Germinal center (tissue), 1 donor: ENCODE results near the gene NUAK2.
"Not testable (repeated sequence)": the region's sequence is repeated elsewhere in the genome, so short reads cannot be mapped to it uniquely, and the experiment has no call there.

Source experiments
- DNase-seq: peaks from one replicate; pipeline ENCODE4 v3.0.0; 2012; ENCODE audit warnings: mixed read lengths, low spot score

Gene NUAK2

DNA sequence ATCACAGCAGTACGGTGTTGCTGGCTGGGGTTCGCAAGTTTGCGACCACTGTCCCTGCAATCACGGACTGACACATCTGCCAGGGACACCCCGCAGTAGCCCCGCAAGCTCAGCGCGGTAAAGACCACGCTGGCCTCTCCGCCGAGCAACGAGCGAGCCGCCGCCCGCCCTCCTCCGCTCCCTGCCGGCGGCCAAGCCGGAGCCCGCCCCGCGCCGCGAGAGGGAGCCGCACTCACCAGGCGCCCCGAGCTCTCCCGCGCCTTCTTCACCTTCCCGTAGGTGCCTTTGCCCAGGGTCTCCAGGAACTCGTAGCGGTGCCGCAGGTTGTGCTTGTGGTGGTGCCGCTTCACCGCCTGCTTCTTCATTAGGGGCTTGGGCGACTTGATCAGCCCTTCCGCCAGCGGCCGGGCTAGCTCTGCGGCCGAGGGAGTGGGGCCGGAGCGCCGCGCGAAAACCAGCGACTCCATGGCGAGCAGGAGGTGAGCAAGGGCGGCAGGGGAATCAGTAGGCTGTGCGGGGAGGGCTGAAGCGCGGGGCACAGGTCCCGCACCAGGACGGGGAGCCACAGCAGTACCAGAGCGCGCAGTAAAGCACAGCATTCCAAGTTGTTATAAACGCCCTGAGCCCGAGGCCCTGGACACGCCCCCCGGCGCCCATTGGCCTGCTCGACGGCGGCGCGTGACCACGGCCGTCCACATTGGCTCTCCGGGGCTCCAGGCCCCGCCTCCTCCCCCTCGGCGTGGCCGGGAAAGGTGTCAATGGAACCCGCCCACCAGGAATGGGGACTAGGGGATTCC, at the start of gene NUAK2:
Gene NUAK2 (minus strand): TSS at position 584 of the 797 bp plus-strand sequence. CDS start 117 bp downstream, at position 467.
- peak; percentile 85 for DNase-seq

DNA sequence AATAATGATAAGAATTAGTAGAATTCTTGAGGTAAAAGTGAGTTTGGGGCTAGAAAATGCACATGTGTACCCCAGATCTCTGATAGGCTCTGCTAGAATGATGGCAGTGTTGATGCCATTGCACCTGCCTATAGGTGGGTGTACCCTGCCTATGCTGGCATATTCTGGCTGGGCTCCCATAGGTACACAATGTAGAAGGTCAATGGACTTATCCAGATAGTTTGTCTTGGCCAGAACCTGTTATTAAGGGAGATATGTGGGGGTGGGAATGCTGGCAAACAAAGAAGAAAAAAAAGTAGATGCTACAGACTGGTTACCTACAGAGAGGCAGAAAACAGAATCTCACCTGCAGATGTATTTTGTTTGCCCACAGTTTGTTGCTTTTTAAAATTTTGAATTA, 49.2 kb upstream of the NUAK2 start:
- DNase-seq: no peak

DNA sequence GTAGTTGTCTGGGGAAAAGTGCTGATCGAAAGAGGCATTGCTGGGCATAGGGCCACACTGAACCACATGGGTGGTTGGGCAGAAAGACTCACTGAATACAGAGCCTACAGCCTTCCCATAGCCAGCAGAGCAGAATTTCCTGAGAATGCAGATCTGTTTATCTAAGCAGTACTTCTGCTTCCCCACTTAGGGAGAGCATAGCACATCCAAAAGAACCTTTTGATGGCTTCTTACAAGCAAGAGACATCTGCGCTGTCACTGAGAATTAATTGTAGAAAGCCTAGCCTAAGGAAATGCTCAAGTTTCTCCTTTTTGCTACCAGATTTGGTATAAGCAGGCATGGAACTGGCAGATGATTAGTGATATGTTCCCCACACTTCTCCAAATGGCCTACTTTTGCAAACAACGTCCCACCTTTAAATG, 48.2 kb upstream of the NUAK2 start:
- DNase-seq: no peak

DNA sequence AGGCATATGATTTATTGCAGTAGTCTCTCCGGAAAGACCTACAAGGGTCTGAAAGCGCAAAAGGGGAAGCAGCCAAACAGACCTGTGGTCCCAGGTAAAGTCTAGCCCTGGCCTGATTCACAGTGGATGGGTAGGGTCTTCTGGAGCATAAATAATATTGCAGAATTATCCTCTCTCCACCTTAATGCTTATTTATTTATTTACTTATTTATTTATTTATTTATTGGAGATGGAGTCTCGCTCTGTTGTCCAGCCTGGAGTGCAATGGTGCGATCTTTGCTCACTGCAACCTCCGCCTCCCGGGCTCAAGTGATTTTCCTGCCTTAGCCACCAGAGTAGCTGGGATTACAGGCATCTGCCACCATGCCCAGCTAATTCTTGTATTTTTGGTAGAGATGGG, 46.9 kb upstream of the NUAK2 start:
- no peak for DNase-seq

DNA sequence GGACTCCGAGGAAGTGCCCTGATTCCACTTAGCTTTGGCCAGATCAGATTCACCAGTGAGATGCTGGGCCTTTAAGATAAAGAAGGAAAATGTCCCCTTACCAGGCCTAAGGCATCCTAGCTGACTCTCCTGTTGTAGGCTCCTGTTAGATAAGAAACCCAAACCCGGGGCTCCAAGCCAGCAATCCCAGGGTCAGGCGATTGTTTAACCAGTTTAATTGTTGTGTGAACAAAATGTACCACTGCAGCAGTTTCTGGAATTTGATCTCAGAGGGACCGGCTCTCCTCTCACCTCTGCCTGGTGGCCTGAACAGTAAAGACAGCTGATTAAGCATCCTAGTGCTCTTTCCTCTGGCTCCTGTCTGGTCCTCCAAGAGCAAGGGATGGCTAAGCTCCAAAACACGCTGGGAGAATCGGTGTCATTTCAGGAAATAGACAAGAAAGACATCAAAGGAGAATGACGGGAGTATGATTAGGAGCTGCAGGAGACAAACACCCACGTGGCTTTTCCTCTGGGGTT, 44.5 kb upstream of the NUAK2 start:
- DNase-seq: no peak

DNA sequence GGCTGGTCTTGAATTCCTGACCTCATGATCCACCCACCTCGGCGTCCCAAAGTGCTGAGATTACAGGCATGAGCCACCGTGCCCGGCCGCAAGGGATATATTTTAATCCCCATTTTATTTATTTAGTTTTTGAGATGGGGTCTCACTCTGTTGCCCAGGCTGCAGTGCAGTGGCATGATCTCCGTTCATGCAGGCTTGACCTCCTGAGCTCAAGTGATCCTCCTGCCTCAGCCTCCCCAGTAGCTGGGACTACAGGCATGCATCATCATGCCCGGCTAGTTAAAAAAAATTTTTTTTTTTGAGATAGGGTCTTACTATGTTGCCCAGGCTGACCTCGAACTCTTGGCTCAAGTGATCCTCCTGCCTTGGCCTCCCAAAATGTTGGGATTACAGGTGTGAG, 43.5 kb upstream of the NUAK2 start:
- not testable (repeated sequence) for DNase-seq

DNA sequence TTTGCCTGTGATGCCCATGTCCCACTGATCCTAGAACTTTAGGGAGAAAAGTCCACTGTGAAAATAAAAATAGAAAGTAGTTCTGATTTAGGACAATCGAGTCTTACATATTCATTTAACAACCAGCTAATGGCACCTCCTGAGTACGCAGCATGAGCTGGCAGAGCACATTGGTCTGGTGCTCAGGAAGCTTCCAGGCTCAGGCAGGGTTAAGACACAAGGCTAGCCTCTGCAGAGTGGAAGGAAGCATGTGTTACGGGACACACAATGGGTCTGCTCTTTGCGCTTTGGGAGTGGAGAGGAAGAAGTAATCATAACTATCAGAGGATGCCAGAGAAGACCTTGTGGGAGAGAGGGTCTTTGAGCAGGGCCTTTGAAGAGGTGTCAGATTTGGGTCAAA, 39.3 kb upstream of the NUAK2 start:
- DNase-seq: no peak

DNA sequence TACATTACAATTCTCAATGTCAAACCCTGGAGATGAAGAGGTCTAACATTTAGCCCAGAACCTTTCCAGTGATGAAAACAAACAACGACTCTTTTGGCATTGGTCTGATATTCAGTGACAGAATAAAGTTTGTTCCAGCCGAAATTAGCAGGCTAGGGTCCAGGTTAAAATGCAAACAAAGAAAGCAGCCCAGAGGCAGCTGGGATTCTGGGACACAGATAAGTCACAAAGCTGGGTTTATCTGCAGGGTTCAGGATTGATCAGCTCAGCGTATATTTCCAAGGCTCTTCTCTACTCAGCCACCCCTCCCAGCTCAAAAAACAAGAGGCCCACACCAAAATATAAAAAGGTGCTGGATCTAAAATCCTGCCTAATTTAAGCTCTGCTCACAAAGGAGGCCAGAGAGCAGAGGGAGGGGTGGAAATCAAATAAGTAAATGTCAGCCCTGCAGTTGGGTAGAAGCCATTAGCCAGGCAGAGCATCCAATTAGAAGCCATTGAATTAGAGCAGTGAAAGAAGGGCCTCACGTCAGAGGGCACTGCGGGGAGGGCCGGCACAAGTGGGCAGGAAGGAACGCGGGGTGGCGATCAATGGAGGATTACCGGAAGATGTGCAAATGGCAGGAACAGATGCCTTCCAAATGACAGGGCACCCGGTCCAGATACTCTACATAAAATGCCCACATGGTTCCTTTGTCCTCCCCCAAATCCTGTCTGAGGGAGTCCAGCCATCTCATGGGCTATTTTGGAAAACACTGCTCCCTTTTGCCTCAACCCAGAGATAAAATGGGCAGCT, 38.4 kb upstream of the NUAK2 start:
- no peak for DNase-seq

DNA sequence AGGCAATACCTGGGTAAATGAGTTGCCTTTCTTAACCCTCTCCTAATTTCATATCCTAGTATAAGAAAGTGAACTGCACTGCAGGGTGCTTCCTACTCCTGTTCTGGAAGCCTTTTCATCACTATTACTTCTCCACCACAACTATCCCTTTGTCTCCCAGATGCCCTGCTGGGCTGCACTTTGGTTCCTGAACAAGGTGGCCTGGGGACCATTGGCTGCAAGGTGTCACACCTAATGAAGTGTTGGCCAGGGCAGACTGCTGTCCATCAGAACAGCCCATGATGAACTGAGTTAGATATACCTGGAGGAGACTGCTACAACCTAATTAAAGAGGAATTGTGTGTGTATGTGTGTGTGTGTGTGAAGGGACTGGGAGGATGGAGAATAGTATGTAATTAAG, 37.0 kb upstream of the NUAK2 start:
- DNase-seq: no peak

DNA sequence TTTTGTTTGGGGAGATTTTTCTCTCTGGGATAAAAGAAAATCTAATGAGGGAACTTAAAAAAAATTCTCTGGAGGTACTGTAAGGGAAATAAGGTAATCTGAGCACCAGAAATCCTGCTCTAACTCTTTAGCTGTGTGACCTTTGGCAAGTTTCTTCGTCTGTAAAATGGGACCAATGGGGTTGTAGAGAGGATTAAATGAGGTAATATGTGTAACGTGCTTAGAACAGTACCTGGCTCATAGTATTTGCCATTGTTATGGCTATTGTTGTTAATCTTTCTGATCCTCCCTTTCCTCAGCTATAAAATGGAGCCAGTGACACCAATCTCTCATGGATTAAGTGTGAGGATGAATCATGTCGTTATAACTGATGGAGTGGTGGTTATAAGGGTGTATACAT, 36.0 kb upstream of the NUAK2 start:
- DNase-seq: no peak

DNA sequence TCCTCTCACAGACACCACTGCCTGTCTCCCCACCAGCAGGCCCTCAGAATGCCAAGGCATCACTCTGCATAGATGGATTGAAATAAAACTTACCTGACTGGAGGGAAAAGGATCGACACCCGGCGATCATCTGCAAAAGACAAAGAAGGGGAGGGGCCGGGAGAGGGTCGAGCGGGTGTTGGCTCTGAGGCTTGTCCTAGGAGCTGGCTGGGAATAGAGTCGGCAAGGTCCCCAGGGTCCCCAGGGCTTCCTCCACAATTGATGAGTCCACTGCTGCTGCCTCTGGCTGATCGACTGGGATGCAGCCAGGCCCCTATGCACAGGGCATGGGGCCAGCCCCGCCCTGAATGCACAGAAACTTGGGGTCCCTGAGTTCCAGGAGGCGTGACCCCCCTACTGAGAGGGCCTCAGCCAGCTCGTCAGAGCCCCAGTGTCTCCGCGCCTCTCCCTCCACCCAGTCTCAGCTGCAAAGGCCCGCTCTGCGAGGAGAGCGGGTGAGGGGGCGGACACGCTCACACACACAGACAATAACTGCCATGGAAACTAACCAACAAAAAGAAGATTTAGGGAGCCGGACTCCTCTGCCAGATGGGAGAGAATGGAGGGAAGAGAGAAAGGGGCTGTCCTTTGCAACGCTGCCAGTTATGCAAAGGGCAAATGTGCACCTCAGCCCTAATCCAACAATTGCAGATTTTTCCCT, 35.0 kb upstream of the NUAK2 start, which contains the start of gene KLHDC8A:
Gene KLHDC8A (minus strand): TSS at position 483 of the 700 bp plus-strand sequence. CDS start 13,318 bp downstream, outside the sequence.
- no peak for DNase-seq

DNA sequence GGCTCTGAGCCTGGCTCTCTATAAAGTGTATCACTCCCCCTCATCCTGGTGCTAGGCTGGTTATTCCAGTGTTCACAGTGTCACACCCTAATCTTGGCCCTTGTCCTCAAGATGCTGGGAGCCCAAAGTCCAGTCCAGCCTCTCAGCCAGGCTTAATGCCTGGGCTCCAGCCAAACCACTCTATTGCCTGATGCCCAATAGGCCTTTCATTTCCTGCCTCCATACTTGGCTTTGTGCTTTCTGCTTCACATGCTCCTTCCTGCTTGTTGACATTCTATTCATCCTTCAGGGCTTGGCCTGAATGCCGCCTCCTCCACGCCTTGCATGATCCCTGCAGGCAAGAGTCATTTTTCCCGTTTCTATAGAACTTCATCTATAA, 33.5 kb upstream of the NUAK2 start:
- DNase-seq: no peak

DNA sequence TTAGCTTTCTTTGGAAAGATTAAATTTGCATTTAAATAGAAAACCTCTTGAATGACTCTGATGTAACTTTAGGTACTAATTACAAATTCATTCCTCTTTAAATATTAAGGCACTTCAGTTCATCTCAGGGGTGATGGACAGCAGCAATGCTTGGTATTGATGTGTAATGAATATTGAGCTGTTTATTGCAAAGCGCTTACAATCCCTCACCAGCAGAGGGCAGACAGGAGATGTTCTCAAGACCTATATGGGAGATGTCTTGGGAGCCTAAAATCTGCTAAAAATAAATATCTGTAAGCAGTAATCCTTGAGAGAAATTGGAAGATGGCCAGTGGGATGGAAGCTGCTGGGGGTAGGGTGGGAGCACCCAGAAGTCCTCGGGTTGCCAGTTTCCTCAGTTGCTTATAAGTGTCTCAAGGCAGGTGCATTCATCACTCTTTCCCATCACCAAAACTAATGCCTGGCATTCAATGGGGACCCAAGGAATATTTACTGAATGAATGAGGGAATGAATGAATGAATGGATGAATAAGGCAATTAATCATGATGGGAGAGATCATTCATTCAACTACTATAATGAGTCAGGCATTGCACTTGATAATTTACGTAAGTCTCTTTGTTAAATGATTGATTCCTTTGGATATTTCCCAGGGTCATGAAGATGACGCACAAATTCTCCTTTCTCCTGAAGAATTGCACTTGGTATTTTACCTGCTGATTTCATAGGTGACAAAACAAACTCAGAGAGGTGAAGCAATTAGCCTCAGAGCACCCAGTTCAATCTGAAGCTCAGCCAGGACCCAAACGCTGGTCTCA, 32.9 kb upstream of the NUAK2 start:
- DNase-seq: peak; percentile 36

DNA sequence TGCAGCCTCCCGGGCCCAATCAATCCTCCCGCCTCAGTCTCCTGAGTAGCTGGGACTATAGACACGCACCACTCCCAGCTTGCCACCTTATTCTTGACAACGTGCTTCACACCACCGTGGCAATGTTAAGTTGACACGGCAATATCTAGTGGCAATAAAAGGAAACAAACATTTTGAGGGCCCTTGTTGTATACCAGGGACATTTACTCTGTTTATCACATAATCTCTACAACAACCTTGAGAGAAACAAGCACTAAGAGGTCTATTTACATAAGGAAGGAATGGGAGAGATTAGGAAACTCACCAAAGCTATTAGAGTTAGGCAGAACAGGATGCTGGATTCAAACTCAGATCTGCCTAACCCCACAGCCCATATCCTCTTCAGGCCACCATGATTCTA, 32.1 kb upstream of the NUAK2 start:
- no peak for DNase-seq

DNA sequence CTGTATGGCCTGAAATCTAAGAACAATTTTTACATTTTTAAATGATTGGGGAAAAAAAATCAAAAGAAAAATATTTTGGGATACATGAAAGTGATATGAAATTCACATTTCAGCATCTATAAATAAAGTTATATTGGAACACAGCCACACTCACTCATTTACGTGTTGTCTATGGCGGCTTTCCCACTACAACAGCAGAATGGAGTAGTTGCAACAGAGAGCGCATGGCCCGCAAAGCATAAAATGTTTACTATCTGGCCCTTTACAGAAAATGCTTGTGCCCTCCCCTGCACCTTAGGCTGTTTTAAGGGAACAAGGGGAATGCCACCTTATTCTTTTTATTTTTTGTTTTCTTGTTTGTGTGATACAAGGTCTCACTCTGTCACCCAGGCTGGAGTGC, 31.6 kb upstream of the NUAK2 start:
- no peak for DNase-seq

DNA sequence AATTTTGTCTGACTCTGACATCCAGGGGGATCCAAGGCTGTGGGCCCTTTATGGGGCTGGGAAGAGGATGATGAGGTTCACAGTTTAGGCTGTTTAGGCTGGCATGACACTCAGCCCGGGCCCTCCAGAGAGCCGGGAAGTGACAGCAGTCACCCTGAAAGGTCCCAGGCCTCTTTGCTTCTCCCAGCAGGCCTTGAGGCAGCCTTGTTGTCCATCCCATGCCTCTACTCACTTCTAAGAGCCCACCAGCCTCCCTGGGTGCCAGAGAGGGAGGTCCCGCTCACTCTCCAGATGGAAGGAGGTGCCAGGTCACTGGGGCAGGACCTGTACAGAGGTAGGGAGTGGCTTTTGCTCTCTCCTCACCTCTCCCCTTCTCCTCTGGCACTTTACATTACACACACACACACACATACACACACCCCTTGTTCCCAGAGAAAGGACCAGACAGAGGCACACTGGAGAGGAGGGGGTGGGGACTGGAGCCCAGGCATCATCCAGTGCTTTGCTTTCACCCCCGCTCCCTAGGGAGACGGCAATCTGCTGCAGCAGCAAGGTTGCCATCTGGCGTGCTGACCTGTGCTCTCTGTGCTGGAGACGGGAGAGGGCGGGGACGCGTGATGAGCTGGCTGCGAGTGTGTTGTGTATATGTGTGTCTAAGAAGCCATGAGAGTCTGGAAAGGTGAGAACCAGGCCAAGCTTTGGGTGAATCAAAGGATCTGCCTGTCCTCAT, 30.6 kb upstream of the NUAK2 start:
- no peak for DNase-seq

DNA sequence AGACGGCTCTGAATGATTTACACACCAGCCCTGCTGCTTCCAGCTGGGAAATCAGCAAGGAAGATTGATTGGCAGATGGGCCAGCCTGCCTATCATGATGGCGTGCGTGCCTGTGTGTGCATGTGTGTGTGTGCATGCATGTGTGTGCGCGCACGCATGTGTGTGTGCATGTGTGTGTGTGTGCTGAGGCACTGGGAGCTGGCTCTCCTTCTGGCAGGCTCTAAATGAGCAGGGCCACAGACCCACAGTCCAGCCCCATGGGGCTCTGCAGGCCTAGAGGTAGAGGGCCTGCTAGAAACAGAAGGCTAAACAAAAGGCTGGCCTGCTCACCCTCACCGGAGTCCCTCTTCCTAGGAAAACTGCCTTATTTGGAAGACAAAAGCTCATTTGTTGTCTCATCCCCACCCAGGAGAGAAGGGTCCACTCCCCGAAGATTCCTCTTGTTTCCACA, 29.2 kb upstream of the NUAK2 start:
- no peak for DNase-seq

DNA sequence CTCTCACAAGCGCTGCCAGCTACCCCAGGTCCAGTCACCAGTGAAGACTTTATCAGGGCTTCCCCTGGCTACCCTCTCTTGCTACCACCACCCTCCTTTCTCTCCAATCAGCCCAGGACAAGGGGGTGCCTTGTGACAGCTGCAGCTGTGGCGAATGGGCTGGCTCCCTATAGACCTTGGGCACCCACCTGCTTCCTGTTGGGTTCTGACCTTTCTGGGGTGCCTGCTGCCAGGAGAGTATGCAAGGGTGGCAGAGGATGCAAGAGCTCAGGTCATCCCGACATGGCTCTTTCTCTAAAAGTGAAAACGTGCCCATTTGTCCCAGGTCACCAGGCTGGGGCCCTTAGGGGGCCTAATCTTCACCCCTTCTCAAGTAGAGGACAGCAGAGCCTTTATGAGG, 28.6 kb upstream of the NUAK2 start:
- no peak for DNase-seq

DNA sequence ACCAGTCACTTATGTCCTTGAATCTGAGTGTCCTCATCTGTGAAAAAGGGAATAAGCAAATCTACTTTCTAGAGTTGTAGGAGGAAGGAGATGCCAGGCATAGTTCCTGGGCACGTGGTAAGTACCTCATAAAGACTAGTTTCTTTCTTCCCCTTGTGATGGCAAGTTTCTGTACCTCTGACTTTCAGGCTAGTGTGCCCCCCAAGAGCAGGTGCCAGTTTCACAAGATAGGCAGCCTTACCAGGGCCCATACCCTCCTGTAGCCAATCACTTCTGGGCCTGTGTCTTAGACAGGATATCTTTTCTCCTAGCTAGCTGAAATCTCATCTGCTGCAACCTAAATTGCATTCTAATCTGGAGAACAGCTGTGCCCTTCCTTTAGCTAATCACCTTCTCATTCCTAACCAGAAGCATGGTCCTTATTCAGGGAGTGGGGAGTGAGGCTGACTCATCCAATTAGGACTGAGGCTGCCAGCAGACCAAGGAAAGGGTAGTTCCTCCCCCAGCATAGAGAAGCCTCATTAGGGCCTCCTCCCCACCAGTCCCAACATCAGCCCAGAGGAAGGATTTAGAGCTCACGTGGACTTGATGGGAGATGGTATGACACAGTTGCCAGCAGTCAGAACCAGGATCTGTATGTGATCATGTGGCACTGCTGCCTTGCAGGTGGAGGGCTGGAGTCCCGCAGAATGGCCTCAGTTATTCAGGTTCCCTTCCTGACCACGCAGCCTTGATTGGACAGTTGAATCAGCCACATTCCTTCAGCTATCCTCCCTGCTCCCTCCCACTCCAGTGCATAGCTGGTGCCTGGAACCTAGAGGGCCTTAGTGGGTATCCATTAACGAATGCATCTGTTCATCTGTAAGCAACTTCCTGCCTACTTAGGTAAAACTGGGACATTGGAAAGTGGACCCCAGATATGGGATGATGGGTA, 27.3 kb upstream of the NUAK2 start:
- DNase-seq: peak; percentile 27
